OCI-LY3 (cell line): ENCODE measurements around the gene WNT6.

Experiments used
- H2AFZ ChIP-seq: fragments of 200-600, 300-600 bp; shearing (Covaris generic); 2 replicates; pipeline ENCODE4 v1.6.0; 2014; ENCODE audit warnings: antibody characterized with exemption, low read depth, low read length
- H3K27ac ChIP-seq: fragments of 200-600, 300-600 bp; sonication (generic); 2 replicates; pipeline ENCODE4 v1.5.1; 2014; ENCODE audit warnings: mild to moderate bottlenecking, low read length, moderate library complexity, mixed read lengths
- H3K27me3 ChIP-seq: fragments of 200-600, 300-600 bp; sonication (generic); 2 replicates; pipeline ENCODE4 v1.6.1; 2014; ENCODE audit warnings: low read depth, low read length, mixed read lengths
- H3K36me3 ChIP-seq: fragments of 200-600, 300-600 bp; sonication (generic); replicated peaks from 2 replicates; pipeline ENCODE3; 2014; ENCODE audit warnings: low read depth, low read length, mixed read lengths
- H3K4me1 ChIP-seq: fragments of 300-600, 200-600 bp; sonication (generic); 2 replicates; pipeline ENCODE4 v1.6.1; 2014; ENCODE audit warnings: low read length, mixed read lengths
- H3K4me2 ChIP-seq: fragments of 200-600, 300-600 bp; sonication (generic); 2 replicates; pipeline ENCODE4 v1.6.1; 2014; ENCODE audit warnings: low read length, mixed read lengths
- H3K4me3 ChIP-seq: fragments of 300-600, 200-600 bp; sonication (generic); 2 replicates; pipeline ENCODE4 v1.5.1; 2014; ENCODE audit warnings: antibody characterized with exemption, mild to moderate bottlenecking, low read length, moderate library complexity
- H3K79me2 ChIP-seq: fragments of 300-600, 200-600 bp; shearing (Covaris generic); 2 replicates; pipeline ENCODE4 v1.6.1; 2014; ENCODE audit warnings: mild to moderate bottlenecking, low read length, mixed read lengths
- H3K9ac ChIP-seq: fragments of 300-600, 200-600 bp; shearing (Covaris generic); 2 replicates; pipeline ENCODE4 v1.6.0; 2014; ENCODE audit warnings: mild to moderate bottlenecking, low read length, moderate library complexity
- H3K9me3 ChIP-seq: fragments of 200-600, 300-600 bp; shearing (Covaris generic); 2 replicates; pipeline ENCODE4 v1.6.1; 2014; ENCODE audit warnings: low read length, mixed read lengths; ENCODE audit not compliant: insufficient read depth
- H4K20me1 ChIP-seq: fragments of 200-600, 300-600 bp; sonication (generic); 2 replicates; pipeline ENCODE4 v1.6.1; 2016; ENCODE audit warnings: low read length, mixed read lengths; ENCODE audit not compliant: insufficient read depth
- EZH2phosphoT487 ChIP-seq: fragments of 200-600 bp; shearing (Covaris generic); IDR thresholded peaks from 2 replicates; pipeline ENCODE4 v1.6.1; 2018; ENCODE audit warnings: antibody characterized with exemption, mixed run types, low read depth
- TF ChIP-seq, protein P1 (sequence below): fragments of 200-600, 300-600 bp; sonication (generic); IDR thresholded peaks from 2 replicates; pipeline ENCODE4 v1.5.1; 2014; ENCODE audit warnings: antibody characterized with exemption, low read length, low read depth

The WNT6 gene

DNA sequence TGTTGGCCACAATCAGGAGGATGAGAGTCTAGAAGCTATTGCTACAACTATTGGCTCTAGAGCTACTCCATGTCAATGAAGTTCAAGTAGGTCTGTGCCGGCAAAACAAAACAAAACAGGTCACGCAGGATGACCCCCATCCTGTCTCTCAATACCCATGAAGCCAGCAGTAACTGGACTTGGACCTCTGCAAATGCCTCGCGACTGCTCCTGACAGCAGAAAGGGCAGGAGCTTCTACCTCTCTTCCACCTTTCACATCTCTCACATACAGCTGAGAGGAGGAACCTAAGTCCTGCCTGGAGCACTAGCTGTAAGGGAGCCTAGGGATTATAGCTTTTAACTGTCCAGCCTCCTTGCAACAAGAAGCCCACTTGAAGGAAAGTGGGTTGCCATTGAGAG is 44.0 kb upstream of the WNT6 start:
- 0 out of 2 replicates have a peak, but pooled peaks cover 4% of the 10 kb centered on the region for H3K4me1 ChIP-seq
- no peak overlapping the region for H3K9ac ChIP-seq
- no peaks in the 10 kb centered on the region for H3K36me3 ChIP-seq
- no peak overlapping the region for H3K4me3 ChIP-seq
- no peaks in the 10 kb centered on the region for H3K9me3 ChIP-seq
- H3K27ac ChIP-seq: no peak overlapping the region
- no peaks in the 10 kb centered on the region for H3K79me2 ChIP-seq
- H3K27me3 ChIP-seq: no peaks in the 10 kb centered on the region
- no peak overlapping the region for H2AFZ ChIP-seq
- H4K20me1 ChIP-seq: no peaks in the 10 kb centered on the region
- no peak for TF ChIP-seq EZH2phosphoT487
- TF ChIP-seq, protein P1, sequence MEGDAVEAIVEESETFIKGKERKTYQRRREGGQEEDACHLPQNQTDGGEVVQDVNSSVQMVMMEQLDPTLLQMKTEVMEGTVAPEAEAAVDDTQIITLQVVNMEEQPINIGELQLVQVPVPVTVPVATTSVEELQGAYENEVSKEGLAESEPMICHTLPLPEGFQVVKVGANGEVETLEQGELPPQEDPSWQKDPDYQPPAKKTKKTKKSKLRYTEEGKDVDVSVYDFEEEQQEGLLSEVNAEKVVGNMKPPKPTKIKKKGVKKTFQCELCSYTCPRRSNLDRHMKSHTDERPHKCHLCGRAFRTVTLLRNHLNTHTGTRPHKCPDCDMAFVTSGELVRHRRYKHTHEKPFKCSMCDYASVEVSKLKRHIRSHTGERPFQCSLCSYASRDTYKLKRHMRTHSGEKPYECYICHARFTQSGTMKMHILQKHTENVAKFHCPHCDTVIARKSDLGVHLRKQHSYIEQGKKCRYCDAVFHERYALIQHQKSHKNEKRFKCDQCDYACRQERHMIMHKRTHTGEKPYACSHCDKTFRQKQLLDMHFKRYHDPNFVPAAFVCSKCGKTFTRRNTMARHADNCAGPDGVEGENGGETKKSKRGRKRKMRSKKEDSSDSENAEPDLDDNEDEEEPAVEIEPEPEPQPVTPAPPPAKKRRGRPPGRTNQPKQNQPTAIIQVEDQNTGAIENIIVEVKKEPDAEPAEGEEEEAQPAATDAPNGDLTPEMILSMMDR: no peak
- no peak overlapping the region for H3K4me2 ChIP-seq

DNA sequence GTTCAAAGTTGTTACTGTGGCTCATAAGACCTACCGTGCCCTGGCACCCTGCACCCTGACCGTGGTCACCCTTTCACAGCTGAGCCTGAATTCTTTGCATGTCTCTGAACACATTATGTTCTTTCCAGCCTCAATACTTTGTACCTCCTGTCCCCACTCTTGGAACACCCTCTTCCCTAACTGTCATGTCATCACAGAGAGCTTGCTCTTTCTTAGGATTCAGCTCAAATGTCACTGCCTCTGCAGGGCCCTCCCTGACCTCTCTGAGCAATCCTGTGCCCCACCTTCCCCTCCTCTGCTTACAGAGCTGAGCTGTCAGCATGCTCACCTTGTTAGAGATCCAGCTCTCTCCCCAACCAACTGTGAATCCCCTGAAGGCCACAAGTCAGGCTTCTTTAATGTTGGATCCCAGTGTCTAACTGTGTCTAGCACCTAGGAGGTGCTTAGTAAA is 43.0 kb upstream of the WNT6 start:
- Histone ChIP-seq H3K9ac (no peak overlapping the region), H3K27me3 (no peaks in the 10 kb centered on the region), H3K9me3 (no peaks in the 10 kb centered on the region), H2AFZ (no peak overlapping the region), H3K4me1 (0 out of 2 replicates have a peak, but pooled peaks cover 4% of the 10 kb centered on the region), H3K27ac (no peak overlapping the region), H3K79me2 (no peaks in the 10 kb centered on the region), H4K20me1 (no peaks in the 10 kb centered on the region), H3K4me2 (no peak overlapping the region), H3K4me3 (no peak overlapping the region), H3K36me3 (no peaks in the 10 kb centered on the region)
- TF ChIP-seq EZH2phosphoT487: no peak
- TF ChIP-seq, protein P1: no peak

DNA sequence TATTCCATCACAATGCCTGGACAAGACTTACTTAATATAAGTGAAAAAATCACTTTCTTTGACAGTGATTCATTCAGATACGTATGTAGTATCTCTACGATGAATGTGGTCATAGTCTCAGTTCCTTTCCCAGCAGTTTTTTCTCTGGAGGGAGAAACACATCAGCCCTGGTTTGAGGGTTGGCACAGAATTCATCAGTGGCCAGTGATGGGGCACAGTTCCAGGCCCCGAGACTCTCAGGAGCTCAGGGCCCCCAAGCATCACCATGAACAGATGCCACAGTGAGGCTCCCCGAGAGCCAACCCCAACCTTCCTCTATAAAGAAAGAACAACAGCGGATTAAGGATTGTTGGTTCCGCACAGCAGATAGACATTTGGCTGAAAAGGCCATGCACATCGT is 40.5 kb upstream of the WNT6 start:
- no peak overlapping the region for H3K4me2 ChIP-seq
- H3K27me3 ChIP-seq: no peaks in the 10 kb centered on the region
- H3K36me3 ChIP-seq: no peaks in the 10 kb centered on the region
- H3K9ac ChIP-seq: no peak overlapping the region
- H3K9me3 ChIP-seq: no peaks in the 10 kb centered on the region
- no peak overlapping the region for H2AFZ ChIP-seq
- no peak overlapping the region for H3K27ac ChIP-seq
- TF ChIP-seq, protein P1: no peak
- TF ChIP-seq EZH2phosphoT487: no peak
- no peaks in the 10 kb centered on the region for H4K20me1 ChIP-seq
- no peaks in the 10 kb centered on the region for H3K79me2 ChIP-seq
- H3K4me1 ChIP-seq: 0 out of 2 replicates have a peak, but pooled peaks cover 4% of the 10 kb centered on the region
- no peak overlapping the region for H3K4me3 ChIP-seq

DNA sequence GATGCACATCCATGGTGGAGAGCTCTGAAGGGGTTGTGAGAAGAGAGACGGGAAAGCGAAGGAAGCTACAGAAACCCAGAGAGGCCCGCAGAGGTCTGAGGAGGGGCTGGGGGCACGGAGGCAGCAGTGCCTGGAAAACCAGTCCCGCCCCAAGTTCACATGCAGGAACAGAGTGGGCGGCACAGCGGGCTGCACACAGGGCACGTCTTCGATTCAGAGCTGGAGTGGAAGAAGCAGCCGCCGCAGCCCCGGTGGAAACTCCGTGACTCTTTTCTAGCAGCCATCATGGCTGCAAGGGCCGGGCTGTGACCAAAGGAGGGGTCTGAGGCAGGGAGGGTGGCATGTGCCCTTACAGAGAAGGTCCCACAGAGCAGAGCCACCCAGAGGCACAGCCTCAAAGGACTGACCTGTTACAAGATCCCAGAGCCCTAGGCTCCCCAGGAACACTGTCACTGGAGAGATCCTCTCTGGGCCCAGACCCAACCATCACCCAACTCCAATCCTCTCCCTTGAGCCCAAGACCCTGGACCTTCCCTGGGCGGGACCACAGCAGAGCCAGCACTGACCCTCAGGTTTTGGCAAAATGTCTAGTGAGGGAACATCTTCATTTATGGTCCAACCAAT is 38.7 kb upstream of the WNT6 start:
- H3K4me3 ChIP-seq: no peak overlapping the region
- no peak overlapping the region for H3K4me2 ChIP-seq
- H3K9ac ChIP-seq: no peak overlapping the region
- H3K9me3 ChIP-seq: no peaks in the 10 kb centered on the region
- H3K27me3 ChIP-seq: no peaks in the 10 kb centered on the region
- no peaks in the 10 kb centered on the region for H3K79me2 ChIP-seq
- H3K27ac ChIP-seq: no peak overlapping the region
- 0 out of 2 replicates have a peak, but pooled peaks cover 4% of the 10 kb centered on the region for H3K4me1 ChIP-seq
- TF ChIP-seq EZH2phosphoT487: no peak
- TF ChIP-seq, protein P1: no peak
- H4K20me1 ChIP-seq: no peaks in the 10 kb centered on the region
- H3K36me3 ChIP-seq: no peaks in the 10 kb centered on the region
- H2AFZ ChIP-seq: no peak overlapping the region
